ENCODE measurements around the gene ZNF865. TPM values are rescaled to one million over a fixed set of nuclear protein-coding genes. Genes with fewer than 3 reads are reported as not detected.
A peak's percentile ranks its signal among the peaks of the same experiment; 100 is the strongest.

The ZNF865 gene
- total RNA-seq, 2 donors from 2014 or later: 18.4 to 21.0 TPM

- Histone ChIP-seq H3K36me3 (no peaks in the 10 kb centered on the region), H3K27ac (peak overlapping the region in 1 of 2 donors; percentile 93), H3K9me3 (no peaks in the 10 kb centered on the region), H3K4me3 (no peak overlapping the region), H3K4me1 (replicated peaks) (peaks cover 12% of the 10 kb centered on the region), H3K27me3 (replicated peaks; ENCODE audit: insufficient read depth) (no peaks in the 10 kb centered on the region)
- intact Hi-C loops (cut with DNase I): loop anchor here (2.0 kb wide), 1 partner anchor 117 kb away; no protein-coding TSS in a partner anchor
- WGBS: 67% methylated on average over 8 of the region's 8 CpGs
- DNase-seq (ENCODE audit: low spot score): no peak
- TF ChIP-seq CTCF (IDR thresholded peaks at IDR 0.05) (no peak), POLR2A (IDR thresholded peaks at IDR 0.05) (no peak), POLR2AphosphoS5 (IDR thresholded peaks at IDR 0.05) (no peak)
Measured at GRCh38 chr19:55633861-55634260, 28.4 kb downstream of the ZNF865 start.

DNA sequence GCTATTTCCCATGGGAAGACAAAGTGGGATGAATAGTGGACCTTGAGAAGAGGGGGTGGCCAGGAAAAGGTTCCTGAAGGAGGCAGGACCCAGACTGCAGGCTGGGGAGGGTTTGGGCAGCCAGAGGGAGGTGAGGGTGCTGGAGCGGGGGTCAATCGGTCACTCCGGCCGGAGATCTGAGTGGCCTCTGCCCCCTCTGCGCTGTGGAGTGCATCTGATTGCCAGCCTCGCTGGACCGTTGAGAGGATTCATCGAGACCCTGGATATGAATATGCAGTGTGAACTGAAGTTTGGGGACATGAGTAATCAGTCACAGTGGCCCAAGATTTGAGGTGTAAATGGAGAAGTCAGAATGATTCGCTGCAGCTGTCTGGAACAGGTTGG lies 29.9 kb downstream of the ZNF865 start:
- H3K9me3 ChIP-seq: no peaks in the 10 kb centered on the region
- peaks cover 18% of the 10 kb centered on the region for H3K4me1 ChIP-seq (replicated peaks)
- TF ChIP-seq CTCF (IDR thresholded peaks at IDR 0.05) (no peak), POLR2A (IDR thresholded peaks at IDR 0.05) (no peak), POLR2AphosphoS5 (IDR thresholded peaks at IDR 0.05) (no peak)
- peak overlapping the region; percentile 93 to 96 for H3K27ac ChIP-seq
- 4% methylated on average over 9 of the region's 9 CpGs for WGBS
- no peak for DNase-seq (ENCODE audit: low spot score)
- H3K4me3 ChIP-seq: peak overlapping the region; percentile 94 to 99
- H3K36me3 ChIP-seq: no peaks in the 10 kb centered on the region
- intact Hi-C loops (cut with DNase I): no loop called here
- H3K27me3 ChIP-seq (replicated peaks; ENCODE audit: insufficient read depth): no peaks in the 10 kb centered on the region

GRCh38 chr19:55635856-55636440 lies 30.5 kb downstream of the ZNF865 start:
- TF ChIP-seq POLR2AphosphoS5 (IDR thresholded peaks at IDR 0.05) (no peak), CTCF (IDR thresholded peaks at IDR 0.05) (no peak)
- peaks cover 21% of the 10 kb centered on the region for H3K4me1 ChIP-seq (replicated peaks)
- no peaks in the 10 kb centered on the region for H3K9me3 ChIP-seq
- peak overlapping the region; percentile 93 to 96 for H3K27ac ChIP-seq
- H3K36me3 ChIP-seq: no peaks in the 10 kb centered on the region
- WGBS: 59% methylated on average over 7 of the region's 7 CpGs
- intact Hi-C loops (cut with DNase I): no loop called here
- H3K4me3 ChIP-seq: peak overlapping the region; percentile 94 to 99
- DNase-seq (ENCODE audit: low spot score): no peak
- H3K27me3 ChIP-seq (replicated peaks; ENCODE audit: insufficient read depth): no peaks in the 10 kb centered on the region

GRCh38 chr19:55636723-55637122 lies 31.3 kb downstream of the ZNF865 start:
- TF ChIP-seq CTCF (IDR thresholded peaks at IDR 0.05) (no peak), POLR2A (IDR thresholded peaks at IDR 0.05) (no peak), POLR2AphosphoS5 (IDR thresholded peaks at IDR 0.05) (no peak)
- H3K9me3 ChIP-seq: no peaks in the 10 kb centered on the region
- no peak for DNase-seq (ENCODE audit: low spot score)
- no peak overlapping the region for H3K4me3 ChIP-seq
- peaks cover 21% of the 10 kb centered on the region for H3K4me1 ChIP-seq (replicated peaks)
- no peaks in the 10 kb centered on the region for H3K36me3 ChIP-seq
- H3K27ac ChIP-seq: no peak overlapping the region
- intact Hi-C loops (cut with DNase I): no loop called here
- WGBS: 85% methylated on average over 4 of the region's 4 CpGs
- no peaks in the 10 kb centered on the region for H3K27me3 ChIP-seq (replicated peaks; ENCODE audit: insufficient read depth)

DNA sequence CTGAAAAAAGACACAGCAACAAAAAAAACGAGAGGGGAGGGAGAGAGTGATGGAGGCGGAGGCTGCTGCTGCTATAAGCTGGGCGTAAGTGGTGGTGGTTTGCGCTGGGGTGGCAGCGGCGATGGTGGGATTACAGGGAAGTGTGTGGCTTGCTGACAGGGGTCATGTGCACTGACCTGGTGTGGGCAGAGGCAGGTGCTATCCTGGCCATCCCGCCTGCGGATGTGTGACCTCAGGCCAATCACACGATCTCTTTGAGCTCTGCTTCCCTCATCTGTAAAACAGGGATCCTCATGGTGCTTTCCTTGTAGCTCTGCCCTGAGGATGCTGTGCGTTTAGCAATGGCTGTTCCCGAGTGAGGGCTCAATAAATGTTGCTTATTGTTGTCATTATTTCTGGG lies 32.1 kb downstream of the ZNF865 start:
- Histone ChIP-seq H3K27me3 (replicated peaks; ENCODE audit: insufficient read depth) (no peaks in the 10 kb centered on the region), H3K27ac (no peak overlapping the region), H3K4me3 (no peak overlapping the region), H3K9me3 (no peaks in the 10 kb centered on the region), H3K4me1 (replicated peaks) (peaks cover 22% of the 10 kb centered on the region), H3K36me3 (no peaks in the 10 kb centered on the region)
- DNase-seq (ENCODE audit: low spot score): no peak
- TF ChIP-seq POLR2AphosphoS5 (IDR thresholded peaks at IDR 0.05): no peak
- no peak for TF ChIP-seq POLR2A (IDR thresholded peaks at IDR 0.05)
- no peak for TF ChIP-seq CTCF (IDR thresholded peaks at IDR 0.05)
- WGBS: 74% methylated on average over 11 of the region's 11 CpGs
- intact Hi-C loops (cut with DNase I): no loop called here
